Activated CD4-positive, alpha-beta T cell treated with anti-CD3 and anti-CD28 coated beads for 48 hours (primary cell): ENCODE results near the gene SYTL3.

Source experiments
- DNase-seq: peaks from one replicate; pipeline ENCODE4 v3.0.0-alpha.2; 2020

The SYTL3 gene

GRCh38 chr6:158763434-158764182 is 113.8 kb downstream of the SYTL3 start:
- no peak for DNase-seq

DNA sequence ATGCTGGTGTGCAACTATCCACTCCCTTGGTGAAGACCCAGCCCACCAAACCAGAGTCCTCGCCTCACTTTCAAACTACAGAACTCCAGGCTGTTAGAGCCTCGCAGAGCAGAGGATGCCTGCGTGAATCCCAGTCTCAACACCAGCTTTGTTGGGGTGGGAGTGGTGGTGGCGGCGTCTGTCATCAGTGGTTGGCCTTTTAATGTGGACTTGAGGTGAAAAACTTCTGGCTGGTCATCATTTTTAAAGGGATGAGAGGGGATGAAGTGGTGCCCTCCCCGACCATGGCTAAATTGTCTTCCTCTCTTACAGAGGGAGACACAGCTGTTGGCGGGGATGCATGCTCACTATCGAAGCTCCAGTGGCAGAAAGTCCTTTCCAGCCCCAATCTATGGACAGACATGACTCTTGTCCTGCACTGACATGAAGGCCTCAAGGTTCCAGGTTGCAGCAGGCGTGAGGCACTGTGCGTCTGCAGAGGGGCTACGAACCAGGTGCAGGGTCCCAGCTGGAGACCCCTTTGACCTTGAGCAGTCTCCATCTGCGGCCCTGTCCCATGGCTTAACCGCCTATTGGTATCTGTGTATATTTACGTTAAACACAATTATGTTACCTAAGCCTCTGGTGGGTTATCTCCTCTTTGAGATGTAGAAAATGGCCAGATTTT is 114.5 kb downstream of the SYTL3 start:
- no peak for DNase-seq

- DNase-seq = no peak
Measured at GRCh38 chr6:158764926-158765325, 115.1 kb downstream of the SYTL3 start.

DNA sequence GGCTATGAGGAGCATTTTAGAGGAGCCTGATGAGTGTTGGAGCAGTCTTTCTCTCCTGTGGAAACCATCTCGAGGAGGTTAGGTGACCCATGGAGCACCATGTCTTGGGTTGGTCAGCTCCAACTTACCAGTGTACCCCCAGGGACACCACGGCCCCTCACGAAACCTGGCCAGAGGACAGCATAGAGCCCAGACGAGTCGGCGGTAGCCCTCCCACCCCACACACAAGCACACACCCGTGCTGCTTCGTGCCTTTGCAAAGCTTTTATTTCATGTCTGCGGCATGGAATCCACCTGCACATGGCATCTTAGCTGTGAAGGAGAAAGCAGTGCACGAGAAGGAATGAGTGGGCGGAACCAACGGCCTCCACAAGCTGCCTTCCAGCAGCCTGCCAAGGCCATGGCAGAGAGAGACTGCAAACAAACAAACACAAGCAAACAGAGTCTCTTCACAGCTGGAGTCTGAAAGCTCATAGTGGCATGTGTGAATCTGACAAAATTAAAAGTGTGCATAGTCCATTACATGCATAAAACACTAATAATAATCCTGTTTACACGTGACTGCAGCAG is 115.7 kb downstream of the SYTL3 start:
- no peak for DNase-seq

GRCh38 chr6:158766621-158767455 is 117.0 kb downstream of the SYTL3 start:
- no peak for DNase-seq

DNA sequence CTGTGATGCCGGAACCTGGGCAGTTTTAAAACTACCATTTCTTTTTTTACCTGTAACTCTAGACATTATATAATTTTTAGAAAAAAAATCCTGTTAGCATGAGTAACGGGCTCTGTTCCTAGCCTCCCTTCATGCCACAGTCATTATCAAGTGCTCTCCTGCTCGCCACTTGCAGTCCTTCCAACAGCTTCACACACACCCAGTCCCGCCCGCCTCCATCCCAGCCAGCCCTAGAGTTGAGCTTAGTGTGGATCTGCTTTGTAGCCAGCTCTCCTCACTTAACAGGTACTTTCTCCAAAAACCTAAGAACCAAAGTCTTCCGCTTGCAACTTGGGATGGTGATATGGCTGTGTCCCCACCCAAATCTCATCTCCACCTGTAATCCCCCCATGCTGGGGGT is 117.9 kb downstream of the SYTL3 start:
- no peak for DNase-seq

GRCh38 chr6:158768436-158768835 is 118.6 kb downstream of the SYTL3 start:
- no peak for DNase-seq

- DNase-seq = no peak
Measured at GRCh38 chr6:158769234-158769770, 119.4 kb downstream of the SYTL3 start.

DNA sequence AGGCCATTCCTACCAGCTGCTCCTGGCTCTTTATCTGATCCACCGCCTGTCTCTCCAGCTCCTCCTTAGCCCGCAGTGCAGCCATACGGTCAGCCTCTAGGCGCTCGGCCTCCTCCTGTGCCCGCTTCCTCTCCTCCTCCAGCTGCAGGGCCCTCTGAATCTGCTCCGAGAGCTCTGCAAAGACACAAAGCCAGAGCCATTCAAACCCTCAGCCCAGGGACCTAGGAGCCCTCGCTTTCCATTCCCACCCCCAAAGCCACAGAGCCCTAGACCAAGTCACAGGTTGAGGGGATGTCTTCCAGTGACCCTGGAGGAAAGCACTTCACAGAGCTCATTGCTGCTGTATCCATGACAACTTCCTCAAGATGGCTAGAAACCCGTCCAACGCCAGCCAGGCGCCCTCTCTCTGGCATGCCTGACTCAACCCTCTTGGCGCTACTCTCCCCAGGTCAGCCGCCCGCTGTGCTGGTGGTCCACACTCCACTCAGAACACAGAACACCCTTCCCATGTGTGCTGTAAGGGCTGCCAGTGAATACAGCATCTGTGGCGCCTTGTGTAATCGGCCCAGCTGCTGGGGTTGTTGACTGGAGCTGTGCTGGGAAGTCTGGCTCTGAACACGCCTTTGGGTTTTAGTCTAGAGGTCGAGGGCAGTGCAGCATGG is 120.0 kb downstream of the SYTL3 start:
- no peak for DNase-seq

DNA sequence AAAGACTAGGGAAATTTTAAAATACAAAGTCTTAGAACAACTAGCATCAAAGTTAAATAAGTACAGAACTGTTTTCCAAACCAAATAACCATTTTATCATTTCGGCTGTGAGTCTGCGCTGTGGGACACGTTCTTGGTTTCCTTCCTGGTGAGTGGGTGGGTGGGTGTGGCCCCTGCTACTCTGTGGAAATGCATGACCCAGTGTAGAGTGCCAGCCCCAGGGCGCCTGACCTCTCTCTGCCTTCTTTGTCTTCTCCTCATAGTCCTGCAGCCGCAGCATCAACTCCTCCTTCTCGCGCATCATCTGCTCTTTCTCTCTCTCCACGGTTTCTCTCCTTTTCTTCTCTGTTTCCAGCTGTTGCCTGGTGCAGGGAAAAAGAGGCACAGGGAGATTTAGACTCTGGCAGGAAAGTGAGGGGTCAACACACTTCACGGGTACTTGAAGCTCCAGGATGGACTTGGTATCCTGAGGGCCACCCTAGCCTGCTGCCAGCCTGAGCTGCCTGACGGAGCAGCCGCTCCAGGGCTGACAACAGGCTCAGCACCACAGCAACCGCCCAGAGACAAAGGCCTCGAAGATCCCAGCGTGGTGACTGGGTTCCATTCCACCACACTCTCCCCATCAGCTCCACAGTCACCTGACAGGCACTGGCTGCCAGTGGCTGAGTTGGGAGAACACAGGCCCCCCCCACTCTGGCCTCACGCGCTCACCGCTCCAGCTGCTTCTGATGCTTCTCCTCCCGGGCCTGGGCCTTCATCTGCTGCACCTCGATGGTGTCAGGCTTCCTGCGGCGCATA is 120.9 kb downstream of the SYTL3 start:
- DNase-seq = no peak

DNA sequence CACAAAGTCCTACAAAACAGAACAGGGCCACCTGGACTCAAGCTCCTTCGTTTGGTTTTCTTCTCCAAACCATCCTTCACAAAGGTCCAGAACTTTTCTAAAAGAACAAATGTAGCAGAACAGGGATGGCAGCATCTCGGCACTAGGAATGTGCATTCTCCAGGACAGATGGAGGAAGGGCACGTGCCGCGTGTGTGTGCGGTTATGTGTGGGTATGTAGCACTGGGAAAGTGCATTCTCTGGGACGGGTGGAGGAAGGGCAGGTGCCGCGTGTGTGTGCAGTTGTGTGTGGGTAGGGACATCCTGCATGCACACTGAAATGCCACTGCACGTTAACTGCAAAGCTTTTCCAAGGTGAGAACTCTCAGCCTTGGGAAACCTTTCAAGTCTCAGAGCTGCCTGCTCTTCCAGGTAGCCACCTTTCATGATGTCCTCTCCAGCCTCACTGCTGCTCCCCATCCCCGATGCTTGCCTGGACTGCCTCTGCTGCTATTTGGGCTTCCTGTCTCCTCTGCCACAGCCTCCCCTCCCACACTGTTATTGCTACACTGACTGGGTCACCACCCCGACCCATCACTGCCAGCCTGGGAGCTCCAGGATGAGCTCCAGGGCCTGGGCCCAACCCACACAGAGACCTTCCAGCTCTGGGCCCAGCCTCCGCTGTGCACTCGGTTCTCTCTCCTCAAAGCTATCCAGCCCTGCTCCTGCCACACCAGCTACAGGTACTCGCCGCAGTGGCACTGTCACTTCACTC is 121.7 kb downstream of the SYTL3 start:
- DNase-seq = no peak

- no peak for DNase-seq
Measured at GRCh38 chr6:158772172-158772571, 122.3 kb downstream of the SYTL3 start.

DNA sequence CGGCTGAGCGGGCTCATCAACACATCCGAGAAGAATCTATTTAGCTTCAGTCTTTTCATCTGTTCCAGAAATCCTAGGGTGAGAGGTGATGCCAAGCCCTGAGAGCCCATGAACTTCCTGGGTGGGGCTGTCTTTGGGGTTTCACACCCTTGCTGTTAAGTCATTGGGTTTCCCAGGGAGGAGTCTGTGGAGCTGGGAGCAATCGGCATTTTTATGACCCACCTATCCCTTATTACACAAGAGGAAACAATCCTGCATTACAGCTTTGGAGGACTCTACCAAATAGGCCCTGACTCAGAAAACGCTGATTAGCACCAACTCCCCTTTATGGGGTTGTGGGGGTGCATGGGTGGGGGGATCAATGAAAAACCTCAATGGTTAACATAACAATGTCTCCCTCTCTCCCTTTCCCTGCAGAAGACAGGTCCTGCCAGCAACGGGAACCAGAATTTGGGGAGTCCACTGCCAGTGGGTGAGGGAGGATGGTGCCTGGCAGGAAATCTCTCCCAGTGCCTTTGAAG is 123.1 kb downstream of the SYTL3 start:
- DNase-seq = no peak

GRCh38 chr6:158773581-158774449 is 124.0 kb downstream of the SYTL3 start:
- no peak for DNase-seq

DNA sequence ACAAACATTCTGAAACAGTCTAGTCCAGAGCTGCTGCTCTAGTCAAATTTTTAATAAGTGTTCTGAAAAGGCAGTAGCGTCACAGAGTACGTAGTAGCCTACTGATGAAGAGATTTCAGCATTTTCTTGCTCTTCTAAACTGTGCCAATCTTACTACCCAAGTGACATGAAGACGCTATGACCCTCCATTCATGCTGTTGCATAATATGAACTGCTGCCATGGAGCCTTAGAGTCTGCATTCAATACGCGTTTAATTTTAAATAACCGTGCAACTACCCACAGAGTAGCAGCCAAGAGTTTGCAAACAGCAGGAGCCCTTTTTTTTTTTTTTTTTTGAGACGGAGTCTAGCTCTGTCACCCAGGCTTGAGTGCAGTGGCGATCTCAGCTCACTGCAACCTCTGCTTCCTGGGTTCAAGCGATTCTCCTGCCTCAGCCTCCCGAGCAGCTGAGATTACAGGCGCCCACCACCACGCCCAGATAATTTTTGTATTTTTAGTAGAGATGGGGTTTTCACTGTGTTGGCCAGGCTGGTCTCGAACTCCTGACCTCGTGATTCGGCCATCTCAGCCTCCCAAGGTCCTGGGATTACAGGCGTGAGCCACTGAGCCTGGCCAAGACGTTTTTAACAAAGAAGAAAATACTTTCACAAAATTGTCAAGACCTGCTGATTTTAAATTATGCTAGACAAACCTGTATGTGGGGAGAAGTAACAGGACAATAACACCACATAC is 125.0 kb downstream of the SYTL3 start:
- DNase-seq = no peak

GRCh38 chr6:158775832-158776231 is 126.0 kb downstream of the SYTL3 start:
- DNase-seq = no peak

- DNase-seq = no peak
Measured at GRCh38 chr6:158776737-158777136, 126.9 kb downstream of the SYTL3 start.

DNA sequence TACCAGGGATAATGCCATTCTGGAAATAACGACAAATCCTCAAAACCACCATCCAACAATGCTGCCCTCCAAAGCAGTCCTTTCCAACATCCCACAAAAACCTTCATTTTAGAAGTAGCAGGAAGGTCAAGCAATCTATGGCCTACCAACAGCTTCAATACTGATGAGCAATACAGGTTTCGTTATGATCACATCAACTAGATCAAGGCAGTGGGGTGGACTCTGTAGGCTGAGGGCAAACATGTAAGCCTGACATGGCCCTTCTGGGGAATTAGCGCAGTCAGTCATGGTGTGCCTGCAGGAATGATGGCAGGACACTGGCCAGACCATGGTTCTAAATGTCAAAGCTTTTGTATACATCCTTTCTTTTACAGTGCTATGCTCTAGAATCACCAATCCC is 127.7 kb downstream of the SYTL3 start:
- no peak for DNase-seq

DNA sequence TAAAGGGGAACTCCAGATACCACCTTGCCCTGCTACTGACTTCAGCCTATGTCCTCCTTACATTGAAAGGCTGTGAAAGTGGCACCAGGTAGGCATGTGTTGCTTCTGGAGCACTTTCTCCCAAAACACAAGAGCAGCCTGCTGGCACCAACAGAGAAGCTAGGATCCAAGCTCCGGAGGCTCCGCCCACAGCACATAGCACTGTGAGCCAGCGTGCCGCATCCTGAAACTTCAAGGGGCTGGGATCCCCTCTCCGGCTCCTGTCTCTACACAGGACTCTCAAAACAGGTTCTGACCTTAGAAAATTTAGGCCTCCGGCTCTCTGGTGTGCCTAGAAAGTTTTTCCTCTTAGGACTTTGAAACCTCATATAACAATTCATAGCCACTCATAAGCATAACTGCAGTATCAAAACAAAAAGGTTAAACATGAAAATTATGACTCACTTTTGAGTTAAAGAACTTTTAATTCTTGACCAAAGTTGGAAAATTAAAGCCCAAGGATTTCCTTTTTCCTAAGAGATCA is 128.2 kb downstream of the SYTL3 start:
- DNase-seq = no peak
